HK-2 (cell line): ENCODE data around the gene ELMO3.

ENCODE experiments used
- DNase-seq: peaks from one replicate; pipeline ENCODE4 v3.0.0-alpha.2; 2018; ENCODE audit not compliant: unreplicated experiment

ELMO3 gene

GRCh38 chr16:67242138-67242730 is 43.3 kb downstream of the ELMO3 start:
- DNase-seq = no peak

GRCh38 chr16:67243481-67243880 is 44.5 kb downstream of the ELMO3 start:
- no peak for DNase-seq

GRCh38 chr16:67244387-67245185 is 45.7 kb downstream of the ELMO3 start:
- peak; percentile 78 for DNase-seq

GRCh38 chr16:67245186-67245585 is 46.3 kb downstream of the ELMO3 start:
- DNase-seq = no peak

GRCh38 chr16:67245674-67246080 is 46.7 kb downstream of the ELMO3 start:
- DNase-seq = no peak

- DNase-seq = peak; percentile 86
Observed at GRCh38 chr16:67246081-67246755, 47.3 kb downstream of the ELMO3 start.

DNA sequence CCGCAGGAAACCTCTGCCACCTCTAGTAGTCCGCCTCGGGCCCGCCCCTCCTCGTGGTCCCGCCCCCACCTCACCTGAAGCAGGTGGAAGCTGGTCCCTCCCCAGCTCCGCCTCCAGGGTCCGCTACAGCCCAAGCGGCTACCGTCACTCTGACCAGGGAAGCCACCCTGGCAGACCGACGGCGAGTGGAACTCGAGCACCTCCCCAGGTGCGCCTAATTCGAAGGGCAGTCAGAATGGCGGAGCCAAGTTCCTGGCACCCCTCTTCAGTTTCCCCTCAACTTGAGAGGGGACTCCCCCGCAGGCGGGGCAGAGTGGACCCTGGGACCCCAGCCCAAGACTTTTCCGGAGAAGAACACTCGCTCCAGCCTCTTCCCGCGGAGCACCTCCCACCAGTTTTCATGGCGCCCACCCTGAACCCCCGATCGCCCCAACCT is 47.8 kb downstream of the ELMO3 start:
- DNase-seq = no peak

- peak; percentile 99 for DNase-seq
Observed at GRCh38 chr16:67247192-67248072, 48.5 kb downstream of the ELMO3 start, which contains the start of gene FHOD1. Gene FHOD1 (minus strand): TSS chr16:67247481. CDS start chr16:67247410, 71 bp downstream.

DNA sequence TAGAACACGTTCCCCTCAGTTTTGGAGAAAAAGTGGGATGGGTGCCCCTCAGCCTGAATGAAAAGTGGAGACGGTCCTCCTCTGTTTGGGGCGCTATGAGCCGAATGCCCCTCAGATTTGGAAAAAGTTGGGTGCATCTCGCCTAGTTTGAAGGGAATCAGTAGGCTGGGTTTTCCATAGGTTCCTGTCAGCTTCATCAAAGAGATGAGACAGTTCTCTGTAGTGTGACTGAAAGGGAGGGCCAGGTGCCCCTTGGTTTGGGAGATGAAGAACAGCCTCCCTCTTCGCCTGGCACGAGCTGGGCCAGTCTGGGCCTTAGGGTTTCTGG is 49.1 kb downstream of the ELMO3 start:
- DNase-seq = no peak

GRCh38 chr16:67248401-67249177 is 49.7 kb downstream of the ELMO3 start, which contains the start of gene SLC9A5:
Gene SLC9A5 (plus strand): TSS chr16:67248979. CDS start chr16:67249015, 36 bp downstream.
- peak; percentile 48 for DNase-seq

DNA sequence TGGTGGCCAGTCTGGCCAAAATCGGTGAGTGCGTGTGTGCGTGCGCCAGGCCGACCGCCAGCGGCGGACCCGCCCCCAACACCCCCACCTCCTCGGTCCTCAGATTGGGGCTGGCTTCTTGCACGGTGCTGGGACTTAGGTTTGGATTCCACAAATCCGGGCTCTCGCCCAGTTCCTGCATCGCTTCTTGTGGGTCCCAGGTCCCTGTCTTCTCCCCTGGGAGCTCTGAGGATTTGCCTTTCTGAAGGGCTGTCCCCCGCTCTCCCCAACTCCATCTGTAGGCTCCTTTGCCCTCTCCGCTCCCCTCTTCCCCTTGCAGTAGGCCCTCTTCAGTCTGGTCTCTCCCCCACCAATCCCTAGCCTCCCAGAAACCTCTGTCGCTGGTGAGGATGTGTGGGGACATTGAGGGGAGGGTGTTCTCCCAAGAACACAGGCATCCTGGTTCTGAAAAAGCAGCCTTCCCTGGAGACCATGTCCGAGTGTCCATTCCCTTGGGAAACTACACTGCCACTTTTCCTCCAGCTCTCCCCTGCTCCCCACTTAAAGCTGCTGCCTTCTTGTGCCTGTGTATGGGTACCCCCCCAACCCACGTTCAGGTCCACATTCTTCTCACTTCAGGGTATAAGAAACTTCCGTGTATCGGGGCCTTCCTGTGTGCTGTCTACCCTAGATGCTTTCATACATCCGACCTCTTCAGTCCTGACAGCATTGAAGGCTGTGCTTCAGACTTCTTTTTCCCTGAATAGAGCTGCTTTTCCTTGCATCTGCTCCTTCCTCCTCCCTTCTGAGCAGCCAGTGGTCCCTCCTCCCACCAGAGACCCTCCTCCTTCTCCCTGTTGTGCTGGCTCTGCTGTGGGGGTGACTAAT is 50.5 kb downstream of the ELMO3 start:
- DNase-seq = no peak

GRCh38 chr16:67250045-67250327 is 51.1 kb downstream of the ELMO3 start:
- DNase-seq = no peak

GRCh38 chr16:67252609-67253497 is 53.9 kb downstream of the ELMO3 start:
- DNase-seq = no peak
